CD4-positive, alpha-beta T cell treated with Interleukin-17A for 1 hour (primary cell): ENCODE measurements around the gene CABP5.

Source experiments
- DNase-seq: peaks from one replicate; pipeline ENCODE4 v3.0.0-alpha.2; 2020

CABP5 gene

DNA sequence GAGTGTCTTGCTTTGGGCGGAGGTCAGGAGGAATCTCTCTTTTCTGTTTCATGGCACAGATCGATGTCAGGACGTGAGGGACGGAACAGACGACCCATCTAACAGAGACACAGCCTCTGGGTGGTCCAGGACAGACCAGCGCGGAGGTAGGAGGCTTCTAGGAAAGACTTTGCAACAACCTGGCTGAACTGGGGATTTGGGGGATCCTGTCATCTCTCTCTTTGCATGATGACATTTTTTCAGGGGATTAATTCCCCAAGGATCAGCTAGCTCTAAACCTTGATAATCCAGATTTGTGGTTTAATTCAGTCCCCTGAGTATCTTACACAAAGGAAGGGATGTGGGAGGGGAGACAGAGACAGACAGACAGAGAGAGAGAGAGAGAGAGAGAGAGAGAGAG is 14.4 kb downstream of the CABP5 start:
- DNase-seq, result no peak

DNA sequence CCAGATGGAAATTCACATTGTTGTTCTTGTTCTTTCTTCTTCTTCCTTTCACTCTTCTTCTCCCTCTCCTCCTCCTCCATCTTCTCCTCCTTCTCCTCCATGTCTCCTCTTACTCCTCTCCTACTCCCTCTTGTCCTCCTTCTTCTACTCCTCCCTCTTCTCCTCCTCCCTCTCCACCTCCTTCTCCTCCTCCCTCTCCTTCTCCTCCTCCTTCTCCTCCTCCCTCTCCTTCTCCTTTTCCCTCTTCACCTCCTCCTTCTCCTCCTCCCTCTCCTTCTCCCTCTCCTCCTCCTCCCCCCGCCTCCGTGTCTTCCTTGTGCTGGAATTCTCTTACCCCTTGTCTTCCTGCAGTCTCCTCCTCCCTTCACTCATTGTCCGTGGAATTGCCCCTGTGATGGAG is 18.4 kb downstream of the CABP5 start:
- no peak for DNase-seq

DNA sequence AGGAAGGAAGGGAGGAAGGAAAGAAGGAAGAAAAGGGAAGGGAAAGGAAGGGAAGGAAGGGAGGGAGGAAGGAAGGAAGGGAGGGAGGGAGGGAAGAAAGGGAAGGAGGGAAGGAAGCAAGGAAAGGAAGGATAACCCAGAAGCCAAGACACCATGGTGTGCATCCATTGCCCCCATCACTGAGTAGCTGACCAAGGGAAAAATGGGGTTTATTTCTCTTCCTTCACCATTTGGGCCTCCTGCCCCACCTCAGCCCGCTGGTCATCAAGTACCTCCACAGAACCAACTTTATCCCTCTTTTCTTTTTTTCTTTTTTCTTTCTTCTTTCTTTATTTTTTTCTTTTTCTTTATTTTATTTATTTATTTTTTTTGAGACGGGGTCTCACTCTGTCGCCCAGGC is 20.4 kb downstream of the CABP5 start:
- DNase-seq, result no peak

DNA sequence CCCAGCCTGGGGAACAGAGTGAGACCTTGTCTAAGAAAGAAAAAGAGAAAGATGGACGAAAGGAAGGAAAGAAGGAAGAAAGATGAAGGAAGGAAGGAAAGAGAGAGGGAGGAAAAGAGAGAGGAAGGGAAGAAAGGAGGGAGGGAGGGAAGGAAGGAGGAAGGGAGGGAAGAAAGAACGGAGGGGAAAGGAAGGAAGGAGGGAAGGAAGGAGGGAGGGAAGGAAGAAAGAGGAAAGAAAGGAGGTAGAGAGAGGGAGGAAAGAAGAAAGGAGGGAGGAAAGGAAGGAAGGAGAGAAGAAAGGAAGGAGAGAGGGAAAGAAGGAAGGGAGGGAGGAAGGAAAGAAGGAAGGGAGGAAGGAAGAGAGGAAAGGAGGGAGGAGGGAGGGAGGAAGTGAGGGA is 20.9 kb downstream of the CABP5 start:
- no peak for DNase-seq

- DNase-seq, result no peak
Measured at GRCh38 chr19:48020686-48021085, 23.2 kb downstream of the CABP5 start.

- no peak for DNase-seq
Measured at GRCh38 chr19:48010932-48011758, 32.7 kb downstream of the CABP5 start.

- no peak for DNase-seq
Measured at GRCh38 chr19:48006762-48007161, 37.1 kb downstream of the CABP5 start.

- DNase-seq, result no peak
Measured at GRCh38 chr19:48004236-48004635, 39.6 kb downstream of the CABP5 start.

DNA sequence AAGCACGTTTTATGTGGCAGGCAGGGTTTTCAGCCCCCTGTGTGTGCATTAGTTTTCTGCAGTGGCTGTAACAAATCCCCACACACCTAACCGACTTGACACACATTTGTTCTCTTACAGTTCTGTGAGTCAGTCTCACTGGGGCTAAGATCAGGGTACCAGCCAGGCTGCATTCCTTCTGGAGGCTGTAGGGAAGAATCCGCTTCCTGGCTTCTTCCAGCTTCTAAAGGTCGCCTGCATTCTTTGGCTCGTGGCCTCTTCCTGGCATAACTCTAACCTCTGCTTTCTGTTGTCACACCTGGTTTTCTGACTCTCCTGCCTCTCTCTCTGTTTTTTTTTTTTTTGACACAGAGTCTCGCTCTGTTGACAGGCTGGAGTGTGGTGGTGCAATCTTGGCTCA is 43.0 kb downstream of the CABP5 start:
- DNase-seq, result no peak

GRCh38 chr19:47998800-47999199 is 45.1 kb downstream of the CABP5 start:
- no peak for DNase-seq

- no peak for DNase-seq
Measured at GRCh38 chr19:47996230-47996727, 47.6 kb downstream of the CABP5 start.

DNA sequence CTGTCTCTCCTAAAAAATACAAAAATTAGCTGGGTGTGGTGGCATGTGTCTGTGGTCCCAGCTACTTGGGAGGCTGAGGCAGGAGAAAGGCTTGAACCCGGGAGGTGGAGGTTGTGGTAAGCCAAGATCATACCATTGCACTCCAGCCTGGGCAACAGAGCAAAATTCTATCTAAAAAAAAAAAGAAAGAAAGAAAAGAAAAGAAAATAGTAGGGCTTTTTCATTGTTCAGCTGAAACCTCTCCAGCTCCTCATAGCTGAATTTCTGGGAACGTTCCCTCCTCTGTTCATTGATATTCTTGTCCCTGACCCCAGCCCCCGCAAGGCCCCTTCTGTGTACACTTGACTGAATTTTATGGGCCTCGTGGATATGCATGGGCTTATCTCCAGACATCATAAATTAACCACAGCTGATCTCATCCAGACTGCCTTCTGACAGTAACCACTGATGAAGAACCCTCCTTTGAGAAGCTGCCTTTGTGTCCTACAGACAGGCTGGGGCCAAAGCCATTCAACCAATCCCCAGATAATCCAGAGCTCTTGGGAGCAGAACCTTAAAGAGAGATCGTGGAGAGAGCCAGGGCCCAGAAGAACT is 49.6 kb downstream of the CABP5 start, which contains the start of gene ELSPBP1:
Gene ELSPBP1 (plus strand): TSS at position 424 of the 594 bp plus-strand sequence. CDS start 14,036 bp downstream, outside the sequence.
- no peak for DNase-seq

DNA sequence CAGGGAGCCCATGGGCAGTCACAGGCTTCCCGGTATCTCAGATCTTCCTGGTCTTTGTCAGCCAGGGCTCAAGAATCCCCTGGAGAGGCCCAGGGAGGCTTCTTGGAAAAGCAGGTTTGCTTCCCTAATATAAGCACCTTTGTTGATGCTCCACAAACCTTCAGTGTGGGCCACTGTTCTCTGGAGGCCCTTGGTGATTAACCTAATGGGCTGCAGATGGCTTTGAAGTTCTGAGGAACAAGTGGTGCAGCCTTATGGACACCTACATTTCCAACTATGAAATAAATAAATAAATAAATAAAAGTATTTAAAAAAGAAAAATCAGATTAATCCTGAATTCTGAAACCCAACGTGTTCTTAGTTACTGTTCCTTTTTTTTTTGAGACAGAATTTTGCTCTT is 51.8 kb downstream of the CABP5 start, which contains the start of gene BSPH1:
Gene BSPH1 (minus strand): TSS at position 101 of the 400 bp plus-strand sequence. CDS start 89 bp downstream, at position 12.
- DNase-seq, result no peak

- DNase-seq, result no peak
Measured at GRCh38 chr19:47991191-47991808, 52.6 kb downstream of the CABP5 start.
